NCI-H1930 (cell line): ENCODE data around the gene SFMBT1.

Source experiments
- DNase-seq, 2 experiments: peaks; one replicate each; lab custom pipeline; 2025; lab: John Stamatoyannopoulos, UW

Gene SFMBT1, protein sequence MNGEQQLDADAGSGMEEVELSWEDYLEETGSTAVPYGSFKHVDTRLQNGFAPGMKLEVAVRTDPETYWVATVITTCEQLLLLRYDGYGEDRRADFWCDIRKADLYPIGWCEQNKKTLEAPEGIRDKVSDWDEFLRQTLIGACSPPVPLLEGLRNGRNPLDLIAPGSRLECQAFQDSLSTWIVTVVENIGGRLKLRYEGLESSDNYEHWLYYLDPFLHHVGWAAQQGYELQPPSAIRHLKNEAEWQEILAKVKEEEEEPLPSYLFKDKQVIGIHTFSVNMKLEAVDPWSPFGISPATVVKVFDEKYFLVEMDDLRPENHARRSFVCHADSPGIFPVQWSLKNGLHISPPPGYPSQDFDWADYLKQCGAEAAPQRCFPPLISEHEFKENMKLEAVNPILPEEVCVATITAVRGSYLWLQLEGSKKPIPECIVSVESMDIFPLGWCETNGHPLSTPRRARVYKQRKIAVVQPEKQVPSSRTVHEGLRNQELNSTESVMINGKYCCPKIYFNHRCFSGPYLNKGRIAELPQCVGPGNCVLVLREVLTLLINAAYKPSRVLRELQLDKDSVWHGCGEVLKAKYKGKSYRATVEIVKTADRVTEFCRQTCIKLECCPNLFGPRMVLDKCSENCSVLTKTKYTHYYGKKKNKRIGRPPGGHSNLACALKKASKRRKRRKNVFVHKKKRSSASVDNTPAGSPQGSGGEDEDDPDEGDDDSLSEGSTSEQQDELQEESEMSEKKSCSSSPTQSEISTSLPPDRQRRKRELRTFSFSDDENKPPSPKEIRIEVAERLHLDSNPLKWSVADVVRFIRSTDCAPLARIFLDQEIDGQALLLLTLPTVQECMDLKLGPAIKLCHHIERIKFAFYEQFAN

DNA sequence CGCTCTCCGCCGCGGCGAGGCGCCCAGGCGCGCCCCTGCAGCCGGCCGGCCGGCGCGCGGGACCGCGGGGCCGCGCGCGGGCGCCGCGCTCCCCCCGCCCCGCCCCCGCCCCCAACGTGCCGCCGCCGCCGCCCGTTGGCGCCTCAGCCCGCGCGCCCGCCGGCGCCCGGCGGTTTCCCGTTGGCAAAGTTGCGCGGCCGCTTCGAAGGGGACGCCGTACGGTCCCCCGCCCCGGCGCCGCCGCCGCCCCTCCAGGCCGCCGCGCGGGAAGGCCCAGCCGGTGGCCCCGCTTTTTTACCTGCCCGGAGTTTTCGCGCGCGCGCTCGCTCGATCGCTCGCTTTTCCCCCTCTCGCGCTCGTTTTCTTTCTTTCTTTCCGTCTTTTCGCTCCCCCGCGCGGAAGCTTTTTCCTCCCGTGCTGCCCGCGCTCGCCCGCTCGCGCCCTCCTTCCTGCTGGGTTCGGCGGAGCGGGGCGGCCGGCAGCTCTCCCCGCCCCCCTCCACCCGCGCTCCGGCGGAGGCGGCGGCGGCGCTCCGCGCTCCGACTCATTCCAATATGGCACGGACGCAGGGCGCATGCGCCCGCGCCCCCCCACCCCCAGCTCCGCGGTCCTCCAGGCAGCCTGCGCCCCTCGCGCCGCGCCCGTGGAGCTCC, at the start of gene SFMBT1:
TSS of gene SFMBT1 (minus strand) at position 556 of the 653 bp plus-strand sequence. CDS start 76,945 bp downstream, outside the sequence.
- peak; percentile 23 to 73 for DNase-seq

DNA sequence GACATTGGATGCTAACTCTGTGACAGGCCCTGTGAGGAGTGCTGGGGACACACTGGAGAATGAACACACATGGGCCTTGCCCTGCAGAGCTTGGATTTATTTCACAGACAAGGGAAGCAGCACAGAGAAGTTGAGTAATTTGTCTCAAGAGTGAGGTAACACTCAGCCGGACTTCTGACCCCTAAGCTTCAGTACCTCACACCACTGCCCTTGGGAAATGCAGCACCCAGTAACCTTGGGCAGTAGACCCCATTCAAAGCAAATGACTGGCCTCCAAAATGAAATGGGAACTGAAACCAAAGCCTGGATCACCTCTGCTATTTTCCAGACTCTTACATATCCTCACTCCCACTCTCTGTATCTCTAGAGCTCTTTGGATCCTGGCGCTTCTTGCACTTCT, 47.1 kb upstream of the SFMBT1 start:
- DNase-seq: no peak

DNA sequence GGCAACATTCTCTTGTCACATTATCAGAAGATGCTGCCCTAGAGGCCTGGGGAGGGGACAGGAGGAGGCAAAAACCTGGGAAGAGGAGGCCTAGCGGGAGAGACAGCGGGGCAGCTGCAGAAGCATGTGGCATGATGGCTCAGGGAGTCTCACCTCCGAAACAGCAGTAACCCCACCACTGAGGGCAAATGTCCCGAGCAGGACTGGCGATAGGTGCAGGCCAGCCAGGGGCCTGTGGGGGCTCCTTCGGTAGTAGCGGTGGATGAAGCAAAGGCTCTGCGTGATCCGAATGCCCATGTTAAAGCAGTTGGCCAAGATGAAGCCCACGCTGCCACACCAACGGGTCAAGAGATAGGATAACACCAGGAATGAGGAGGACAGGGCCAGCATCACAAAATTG, 46.3 kb upstream of the SFMBT1 start:
- DNase-seq: no peak

DNA sequence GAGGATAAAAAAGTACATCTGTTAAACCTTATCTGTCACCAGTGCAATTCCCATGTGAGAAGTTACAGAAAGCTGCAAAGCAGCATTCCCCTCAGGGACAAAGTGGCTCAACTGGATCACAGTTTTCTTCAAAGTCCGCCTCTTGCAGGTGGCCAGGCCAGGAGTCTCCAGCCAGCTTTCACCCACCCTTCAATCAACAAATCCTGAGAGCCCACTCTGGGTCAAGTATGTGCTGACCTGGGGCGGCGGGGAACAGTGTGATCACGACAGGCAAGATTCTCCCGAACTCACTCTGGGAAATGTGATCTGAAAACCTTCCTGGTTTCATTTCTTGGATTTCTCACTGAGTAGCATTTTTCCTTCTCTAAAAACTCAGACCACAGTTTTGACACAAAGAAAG, 45.1 kb upstream of the SFMBT1 start:
- no peak for DNase-seq

DNA sequence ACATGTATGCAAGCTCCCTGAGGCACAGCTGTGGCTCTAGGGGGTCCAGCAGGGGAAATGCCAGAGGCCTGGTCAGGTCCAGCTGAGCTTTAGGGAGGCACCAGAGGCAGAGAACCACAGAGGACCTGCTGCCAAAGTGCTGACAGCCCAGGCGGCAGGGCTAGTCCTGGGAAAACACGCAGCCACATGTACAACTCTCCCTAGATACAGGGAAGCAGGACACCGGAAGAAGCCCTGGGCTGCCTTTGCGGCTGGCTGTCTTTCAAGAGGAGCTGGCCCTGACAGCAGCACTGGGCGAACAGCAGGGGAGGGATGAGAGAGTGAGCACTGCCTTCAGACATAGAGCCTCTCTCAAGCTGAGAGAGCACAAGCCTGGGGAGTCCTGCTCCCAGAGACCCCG, 43.6 kb upstream of the SFMBT1 start:
- no peak for DNase-seq

DNA sequence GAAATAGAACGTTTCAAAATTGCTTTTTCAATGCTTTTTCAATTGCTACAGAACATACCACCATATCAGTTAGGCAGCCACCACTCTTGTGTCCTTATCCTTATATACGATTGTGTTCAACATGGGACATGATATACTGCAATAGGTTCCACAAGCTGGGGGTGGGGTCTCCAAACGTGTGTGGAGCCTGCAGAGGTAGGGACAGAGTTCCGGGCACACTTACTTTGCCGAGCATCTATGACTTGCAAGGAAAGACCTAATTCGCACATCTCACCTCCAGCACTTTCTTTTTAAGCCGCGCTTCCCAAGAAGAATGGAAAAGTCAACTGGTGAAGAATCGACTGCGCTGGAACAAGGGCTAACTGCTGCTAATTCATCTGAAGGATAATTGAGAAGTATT, 39.6 kb upstream of the SFMBT1 start:
- DNase-seq: no peak

DNA sequence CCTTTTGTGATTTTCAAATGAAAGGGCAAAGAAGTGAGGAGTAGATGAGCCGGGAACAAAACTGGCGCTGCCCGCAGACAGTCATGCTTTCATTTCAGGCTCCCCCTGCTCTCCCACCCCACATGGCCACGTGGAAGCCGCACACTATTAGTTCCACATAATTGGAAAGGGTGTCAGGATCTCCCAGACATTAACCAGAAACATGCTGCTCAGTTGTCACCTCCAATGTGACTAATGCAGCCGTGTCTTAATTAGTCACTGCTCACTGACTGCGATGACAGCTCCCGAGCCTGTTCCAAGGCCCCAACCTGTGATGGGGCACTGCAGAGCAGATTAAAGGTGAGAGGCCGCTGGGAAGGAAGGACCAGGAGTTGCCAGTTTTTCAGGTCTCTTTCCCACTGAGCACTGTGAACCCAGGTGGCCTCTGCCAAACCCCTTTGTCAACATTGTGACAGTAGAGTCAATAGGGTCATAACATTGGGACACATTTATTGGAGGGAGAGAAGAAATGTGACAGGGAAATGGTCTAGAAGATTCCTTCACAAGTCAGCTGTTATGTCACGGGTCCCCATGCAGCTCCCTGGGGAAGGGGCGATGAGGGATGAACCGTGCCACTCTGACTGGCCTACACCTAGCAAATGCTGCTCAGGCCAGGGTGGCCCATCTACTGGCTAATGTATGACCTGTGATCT, 38.6 kb upstream of the SFMBT1 start:
- DNase-seq: no peak

DNA sequence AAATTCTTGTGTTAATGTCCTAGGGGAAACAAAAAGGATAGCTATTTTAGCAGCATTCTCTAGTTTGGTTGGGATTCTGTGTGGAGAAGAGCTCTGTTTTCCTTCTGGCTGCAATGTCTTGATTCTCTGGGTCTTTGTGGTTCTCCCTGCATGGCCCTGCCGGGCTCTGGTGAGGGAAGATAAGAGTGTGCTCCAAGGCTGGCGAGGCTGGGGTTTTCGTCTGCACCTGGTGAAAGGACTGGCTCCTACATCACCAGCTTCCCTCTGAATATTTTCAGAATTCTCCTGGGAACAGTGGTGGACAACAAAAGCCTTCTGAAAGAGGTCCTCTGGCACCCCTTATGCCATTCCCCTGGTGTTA, 38.1 kb upstream of the SFMBT1 start:
- no peak for DNase-seq

DNA sequence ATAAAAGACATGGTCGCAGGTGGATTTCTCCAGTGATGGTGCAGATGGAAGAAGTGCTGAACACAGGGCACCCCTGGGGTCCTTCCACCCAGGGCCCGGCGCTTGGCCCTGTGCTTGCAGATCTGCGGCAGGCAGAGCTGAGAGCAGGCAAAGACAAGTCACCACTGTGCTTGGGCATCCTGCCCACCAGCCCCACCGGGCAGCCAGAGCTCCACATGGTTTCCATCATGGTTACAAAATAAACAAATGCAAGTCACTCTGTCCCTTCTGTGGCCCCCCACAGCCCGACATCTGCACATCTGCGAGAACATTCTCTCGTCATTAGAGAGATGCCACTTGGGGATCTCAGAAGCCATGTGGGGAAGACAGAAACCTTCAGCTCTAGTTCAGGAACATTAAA, 37.6 kb upstream of the SFMBT1 start:
- DNase-seq: no peak

DNA sequence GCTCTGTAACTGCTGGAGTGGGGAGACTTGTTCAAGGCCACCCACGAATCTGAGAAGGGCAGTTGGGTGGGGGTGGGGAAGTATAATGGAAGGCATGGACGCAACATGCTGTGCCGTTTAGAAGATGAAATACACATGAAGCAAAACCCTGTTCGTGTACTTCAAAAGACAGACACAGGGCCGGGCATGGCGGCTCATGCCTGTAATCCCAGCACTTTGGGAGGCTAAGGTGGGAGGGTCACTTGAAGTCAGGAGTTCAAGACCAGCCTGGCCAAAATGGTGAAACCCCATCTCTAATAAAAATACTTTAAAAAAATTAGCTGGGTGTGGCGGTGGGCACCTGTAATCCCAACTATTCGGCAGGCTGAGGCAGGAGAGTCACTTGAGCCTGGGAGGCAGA, 36.9 kb upstream of the SFMBT1 start:
- no peak for DNase-seq

DNA sequence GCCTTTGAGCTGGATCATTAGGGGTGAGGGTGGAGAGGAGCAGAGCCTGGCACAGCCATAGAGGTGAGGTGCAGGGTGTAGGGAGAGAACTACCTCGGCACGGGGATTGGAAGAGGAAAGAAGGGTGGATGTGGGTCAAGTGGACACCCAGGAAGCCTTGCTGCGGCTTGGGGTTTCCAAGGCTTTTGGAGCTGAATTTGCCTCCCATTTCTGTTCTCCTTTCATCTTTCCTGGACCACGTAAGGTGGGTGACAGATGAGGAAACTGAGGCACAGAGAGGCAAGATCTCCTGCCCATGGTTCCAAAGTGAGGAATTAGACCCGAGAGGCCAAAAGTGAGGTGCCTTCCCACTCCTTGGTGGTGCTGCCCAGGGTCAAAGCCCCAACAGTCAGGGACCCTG, 35.4 kb upstream of the SFMBT1 start:
- no peak for DNase-seq

DNA sequence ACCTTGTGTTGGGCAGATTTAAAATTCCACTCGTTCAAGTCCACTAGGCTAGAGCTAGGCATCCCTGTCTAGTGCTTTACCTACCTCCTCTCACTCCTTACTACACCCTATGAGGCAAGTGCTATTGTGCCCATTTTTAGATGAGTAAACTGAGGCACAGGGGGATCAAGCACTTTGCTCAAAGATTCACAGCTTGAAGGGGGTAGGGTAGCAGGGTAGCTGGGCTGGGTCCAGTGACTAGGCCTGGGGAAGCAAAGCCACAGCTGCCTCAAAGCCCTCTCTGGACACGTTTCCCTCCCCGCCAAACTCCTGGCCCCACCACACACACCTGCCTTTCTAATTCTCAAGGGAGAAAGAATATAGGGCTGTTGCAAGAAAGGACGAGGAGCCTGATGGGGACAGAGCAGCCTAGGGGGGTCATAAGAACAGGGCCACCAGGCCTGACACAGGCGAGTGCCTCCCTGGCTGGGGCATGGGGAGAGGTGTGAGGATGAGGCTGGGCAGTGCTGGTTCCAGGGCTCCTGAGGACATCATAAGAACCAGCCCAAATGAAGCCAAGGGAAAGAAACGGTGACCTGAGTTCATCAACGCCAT, 34.8 kb upstream of the SFMBT1 start:
- DNase-seq: no peak

DNA sequence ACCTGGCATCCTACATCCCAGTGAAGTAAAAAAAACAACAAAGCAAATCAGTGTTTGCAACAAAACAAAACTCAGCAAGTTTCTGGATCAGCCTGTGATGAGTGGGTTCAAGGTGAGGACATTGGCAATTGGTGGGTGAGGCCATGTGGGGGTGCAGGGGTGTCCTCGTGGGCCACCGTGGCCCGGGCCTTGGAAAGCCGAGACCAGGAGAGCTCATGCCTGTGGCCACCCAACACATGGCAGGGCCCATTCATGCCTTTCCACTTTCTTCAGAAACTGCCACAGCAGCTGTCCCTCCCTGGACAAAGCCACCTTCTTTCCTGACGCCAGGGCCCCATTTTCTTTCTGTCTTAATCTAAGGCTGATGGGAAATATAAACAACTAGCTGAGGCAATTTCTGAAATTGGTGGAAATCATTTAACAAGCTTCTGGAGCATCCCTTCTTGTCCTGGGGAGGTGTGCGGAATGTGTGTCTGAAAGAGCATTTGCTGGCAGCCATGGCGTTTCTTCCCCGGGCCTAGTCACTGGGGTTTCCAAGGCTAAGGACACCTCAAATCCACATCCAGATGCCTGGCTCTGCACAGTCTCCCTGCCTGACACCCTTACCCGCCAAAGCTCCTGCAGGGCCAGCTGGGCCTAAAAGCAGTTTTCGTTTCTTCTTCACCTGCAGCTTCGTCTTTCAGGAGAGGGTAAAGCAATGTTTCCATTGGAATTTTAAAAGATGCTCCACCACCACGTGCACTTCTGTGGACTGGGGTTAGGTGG, 34.1 kb upstream of the SFMBT1 start:
- no peak for DNase-seq

DNA sequence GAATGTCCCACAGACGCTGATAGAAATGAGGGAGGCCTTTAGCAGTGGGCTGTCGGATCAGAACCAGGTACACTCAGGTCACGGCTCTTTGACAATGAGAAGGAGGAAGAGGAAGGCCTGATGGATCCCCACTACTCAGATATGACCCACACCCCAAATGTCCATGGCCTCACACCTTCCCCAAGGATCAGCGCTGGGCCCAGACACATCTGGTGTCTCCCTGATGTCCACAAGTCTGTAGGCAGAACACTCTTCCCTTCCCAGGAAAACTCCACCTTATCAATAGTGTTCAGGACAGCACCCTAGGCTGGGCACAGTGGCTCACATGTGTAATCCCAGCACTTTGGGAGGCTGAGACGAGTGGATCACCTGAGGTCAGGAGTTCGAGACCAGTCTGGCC, 33.3 kb upstream of the SFMBT1 start:
- no peak for DNase-seq

DNA sequence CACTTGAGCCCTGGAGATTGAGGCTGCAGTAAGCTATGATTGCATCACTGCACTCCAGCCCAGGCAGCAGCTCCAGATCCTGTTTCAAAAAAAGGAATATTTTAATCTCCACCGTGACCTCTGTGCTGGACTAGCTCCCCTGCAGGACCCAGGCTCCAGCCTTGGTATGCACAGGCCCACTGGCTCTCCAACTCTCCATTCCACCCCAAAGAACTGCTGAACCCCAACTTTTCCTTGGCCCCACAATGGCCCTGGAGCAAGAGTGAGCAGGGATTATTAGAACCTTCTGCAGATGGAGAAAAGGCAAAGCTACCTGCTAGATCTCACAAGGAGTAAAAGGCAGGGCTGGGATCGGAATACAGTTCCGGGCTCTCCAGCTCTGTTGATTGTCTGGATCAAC, 32.8 kb upstream of the SFMBT1 start:
- no peak for DNase-seq

DNA sequence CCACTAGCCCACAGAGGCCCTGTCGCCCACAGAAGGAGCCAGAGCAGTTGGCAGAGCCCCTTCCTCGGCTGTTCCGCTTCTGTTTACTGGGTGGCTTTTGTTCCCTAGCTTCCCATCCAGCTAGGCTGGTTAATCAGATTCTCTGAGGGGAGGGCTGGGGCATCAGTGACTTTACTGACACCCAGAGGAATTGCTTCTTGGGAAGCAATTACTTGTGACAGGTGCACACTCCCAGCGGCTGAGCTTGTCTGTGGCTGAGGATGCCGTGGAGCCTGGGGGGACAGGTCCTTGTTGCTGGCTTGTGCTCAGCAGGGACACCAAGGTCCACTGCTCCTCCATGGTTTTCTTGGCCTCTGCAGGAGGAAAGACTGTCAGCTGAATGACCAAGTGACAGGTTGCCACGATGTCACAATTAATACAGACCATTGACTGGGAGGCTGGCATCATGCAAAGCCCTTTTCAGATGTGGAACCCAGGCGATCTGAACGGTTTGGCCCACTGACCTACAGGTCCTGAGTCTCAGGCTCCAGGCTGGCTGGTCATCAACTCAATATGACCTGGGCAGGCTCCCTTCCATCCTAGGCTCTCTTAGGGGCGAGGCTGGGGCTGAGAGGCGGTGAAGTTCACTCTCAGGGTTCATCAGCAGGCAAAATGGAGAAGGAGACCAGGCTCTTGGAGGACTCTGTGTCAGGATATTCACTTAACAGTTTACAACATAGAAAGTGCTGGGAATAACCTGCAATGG, 31.8 kb upstream of the SFMBT1 start:
- no peak for DNase-seq

DNA sequence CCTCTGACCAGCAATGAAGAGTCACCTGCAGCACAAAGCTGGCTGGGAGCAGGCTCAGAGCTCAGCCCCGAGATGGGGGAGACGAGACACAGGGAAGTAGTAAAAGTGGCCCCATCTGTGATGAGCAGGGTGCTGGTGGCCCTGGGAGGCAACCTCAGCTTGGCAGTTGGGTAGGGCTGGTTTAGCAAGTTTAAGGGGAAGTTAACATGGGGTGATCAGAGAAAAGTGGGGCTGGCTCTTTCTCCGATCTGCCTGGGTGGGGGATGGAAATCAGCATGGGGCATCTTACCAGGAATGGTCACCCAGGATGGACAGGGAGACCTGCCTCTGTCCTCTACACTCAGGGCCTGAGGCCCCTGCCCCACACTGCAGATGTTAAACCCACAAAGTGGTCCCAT, 29.9 kb upstream of the SFMBT1 start:
- no peak for DNase-seq

DNA sequence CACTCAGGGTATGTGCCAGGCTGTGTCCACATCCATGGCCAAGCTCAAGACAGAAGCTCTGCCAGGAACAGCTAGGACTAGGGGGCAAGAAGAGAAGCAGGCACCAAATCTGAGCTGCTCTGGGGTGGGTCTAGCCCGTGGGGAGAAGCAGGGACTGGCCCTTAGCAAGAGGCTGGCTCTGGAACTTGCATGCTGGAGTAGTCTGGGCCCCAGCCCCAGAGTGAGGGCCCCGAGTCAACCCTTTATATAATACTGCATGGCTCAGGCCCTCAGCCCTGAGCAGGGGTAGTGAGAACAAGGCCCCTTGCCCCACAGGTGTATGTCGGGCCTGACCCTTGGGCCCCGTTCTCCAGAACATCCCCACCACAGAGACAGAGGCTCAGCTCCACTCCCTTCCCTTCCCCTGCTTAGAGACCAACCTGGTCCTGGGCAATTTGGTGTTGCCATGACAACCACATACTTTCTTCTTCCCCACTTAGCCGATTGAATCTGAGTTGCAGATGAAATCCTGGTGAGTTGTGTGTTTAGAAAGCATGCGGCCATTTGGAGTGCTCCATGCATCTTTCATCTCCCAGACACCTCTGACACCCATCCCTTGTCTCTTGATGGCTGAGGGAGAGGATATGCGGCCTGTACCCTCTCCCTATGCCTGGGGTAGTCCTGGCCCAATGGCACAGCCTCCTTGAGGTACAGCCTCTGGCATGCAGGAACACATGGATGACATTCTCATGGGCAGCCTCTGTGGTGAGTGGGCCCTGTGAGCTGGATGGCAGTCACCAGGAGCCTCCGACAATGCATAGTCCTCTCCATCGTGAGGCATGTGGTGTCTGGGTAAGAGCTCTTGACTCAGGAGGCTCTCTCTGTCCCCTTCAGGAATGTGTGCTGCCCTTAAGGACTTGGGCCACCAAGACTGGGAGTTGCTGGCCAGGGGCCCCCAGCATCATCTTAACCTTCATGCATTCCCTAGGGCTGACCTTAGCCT, 29.2 kb upstream of the SFMBT1 start:
- no peak for DNase-seq

DNA sequence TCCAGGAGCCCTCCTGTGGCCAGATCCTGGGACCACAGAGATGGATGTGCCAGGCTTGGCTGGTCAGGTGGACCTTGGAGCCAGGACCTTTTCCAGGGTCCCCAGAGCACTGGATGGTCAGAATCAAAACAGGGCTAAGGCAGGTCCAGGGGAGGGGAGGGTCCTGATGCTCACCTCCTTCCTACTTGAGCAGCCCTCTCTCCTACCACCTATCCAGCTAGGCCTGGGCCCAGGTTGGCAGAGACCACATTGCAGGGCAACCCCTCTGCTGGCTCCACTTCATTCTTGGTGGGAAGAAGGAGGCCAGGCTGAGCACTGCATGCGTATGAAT, 28.5 kb upstream of the SFMBT1 start:
- no peak for DNase-seq
